ENCODE data around the gene CD300LD. TPM values are rescaled to one million over a fixed set of nuclear protein-coding genes. Genes with fewer than 3 reads are reported as not detected.
A peak's percentile ranks its signal among the peaks of the same experiment; 100 is the strongest.

CD300LD gene
- not detected for total RNA-seq

- H3K4me3 ChIP-seq (replicated peaks in 1 of 3), result no peak within 1 kb of the TSS
- H3K27me3 ChIP-seq, result no peaks in the 10 kb centered on the region
- TF ChIP-seq CTCF (IDR thresholded peaks at IDR 0.05) (no peak), POLR2A (IDR thresholded peaks at IDR 0.05) (no peak)
- H3K27ac ChIP-seq, result no peak within 1 kb of the TSS
- intact Hi-C loops (cut with DNase I), result no loop called here
- no peaks in the 10 kb centered on the region for H3K4me1 ChIP-seq
- WGBS, 2 donors, result 77 to 82% methylated on average over 14 of the region's 14 CpGs
- no peak for DNase-seq
- no peaks in the 10 kb centered on the region for H3K36me3 ChIP-seq
- no peaks in the 10 kb centered on the region for H3K9me3 ChIP-seq
These were observed at the start of gene CD300LD for GRCh38 chr17:74592087-74592990. TSS of gene CD300LD (minus strand) at chr17:74592283. CDS start at chr17:74592202, 81 bp downstream.

- no peak for DNase-seq
- H3K27ac ChIP-seq, result no peak overlapping the region
- peaks cover 25 to 32% of the 10 kb centered on the region in 2 donors for H3K4me1 ChIP-seq
- H3K36me3 ChIP-seq, result no peaks in the 10 kb centered on the region
- TF ChIP-seq CTCF (IDR thresholded peaks at IDR 0.05), result no peak
- no peak for TF ChIP-seq POLR2A (IDR thresholded peaks at IDR 0.05)
- no peak overlapping the region for H3K4me3 ChIP-seq (replicated peaks in 1 of 3)
- intact Hi-C loops (cut with DNase I), result no loop called here
- no peaks in the 10 kb centered on the region for H3K27me3 ChIP-seq
- 83 to 91% methylated on average over 6 of the region's 6 CpGs for WGBS, 2 donors
- H3K9me3 ChIP-seq, result no peaks in the 10 kb centered on the region
These were observed 49.3 kb upstream of the CD300LD start for GRCh38 chr17:74641224-74641957.

GRCh38 chr17:74639704-74640151 is 47.6 kb upstream of the CD300LD start:
- TF ChIP-seq CTCF (IDR thresholded peaks at IDR 0.05) (no peak), POLR2A (IDR thresholded peaks at IDR 0.05) (no peak)
- Histone ChIP-seq H3K36me3 (no peaks in the 10 kb centered on the region), H3K9me3 (no peaks in the 10 kb centered on the region), H3K27me3 (no peaks in the 10 kb centered on the region), H3K4me1 (peaks cover 41 to 46% of the 10 kb centered on the region in 2 donors), H3K4me3 (replicated peaks in 1 of 3) (no peak overlapping the region), H3K27ac (no peak overlapping the region)
- no peak for DNase-seq
- intact Hi-C loops (cut with DNase I), result no loop called here
- WGBS, 2 donors, result 83 to 87% methylated on average over 10 of the region's 10 CpGs

- Histone ChIP-seq H3K27me3 (no peaks in the 10 kb centered on the region), H3K4me1 (peaks cover 56 to 62% of the 10 kb centered on the region in 2 donors), H3K27ac (peak overlapping the region; percentile 66 to 92 (median 81)), H3K4me3 (replicated peaks in 1 of 3) (no peak overlapping the region), H3K9me3 (no peaks in the 10 kb centered on the region), H3K36me3 (no peaks in the 10 kb centered on the region)
- TF ChIP-seq CTCF (IDR thresholded peaks at IDR 0.05) (no peak), POLR2A (IDR thresholded peaks at IDR 0.05) (no peak)
- intact Hi-C loops (cut with DNase I), result no loop called here
- 72 to 84% methylated on average over 2 of the region's 2 CpGs for WGBS, 2 donors
- DNase-seq, result no peak
These were observed 45.8 kb upstream of the CD300LD start for GRCh38 chr17:74637926-74638325.
